Neural cell (in vitro differentiated cells): ENCODE data around the gene SLC41A3.

Source experiments
- EP300 ChIP-seq: fragments of 450-650 bp; conservative IDR thresholded peaks from 2 replicates; pipeline ENCODE4 v1.6.1; 2014; ENCODE audit warnings: antibody characterized with exemption, mild to moderate bottlenecking, moderate library complexity; ENCODE audit not compliant: poor library complexity, severe bottlenecking
- TF ChIP-seq, protein P1 (sequence below): fragments of 450-650 bp; IDR thresholded peaks from 2 replicates; pipeline ENCODE4 v1.5.1; 2014; ENCODE audit warnings: antibody characterized with exemption, mild to moderate bottlenecking, moderate library complexity; ENCODE audit not compliant: poor library complexity, severe bottlenecking

DNA sequence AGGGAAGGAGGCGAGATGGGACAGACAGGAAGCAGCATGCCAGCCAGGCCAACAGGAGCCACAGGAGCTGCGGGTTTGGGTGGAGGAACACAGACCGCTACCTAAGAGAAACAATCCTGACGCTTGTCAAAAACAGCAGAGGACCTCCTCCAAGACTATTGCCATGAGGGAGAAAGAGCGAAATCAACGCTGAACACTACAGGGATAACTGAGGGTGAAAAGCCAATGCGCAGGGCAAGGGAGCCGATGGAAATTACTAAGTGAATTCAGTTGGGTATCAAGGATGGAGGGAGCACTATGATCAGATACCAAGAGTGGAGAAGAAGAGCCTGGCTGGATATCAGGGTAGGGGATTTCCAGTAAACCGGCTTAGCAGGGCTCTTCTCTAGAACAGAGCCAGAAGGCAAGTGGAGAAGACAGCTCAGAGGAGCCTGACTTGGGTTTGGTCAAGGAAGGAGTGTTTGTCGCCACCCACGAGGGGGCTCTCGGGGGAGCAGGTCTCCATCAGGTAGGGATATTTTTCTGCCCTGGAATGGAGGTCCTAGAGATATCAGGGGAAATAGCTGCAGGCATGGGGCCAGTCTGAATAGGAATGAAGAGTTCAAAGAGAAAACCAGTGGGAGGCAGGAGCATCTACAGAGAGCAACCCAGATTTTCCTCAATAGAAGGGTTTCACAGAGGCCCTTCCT is 48.4 kb downstream of the SLC41A3 start:
- no peak for TF ChIP-seq EP300
- TF ChIP-seq, protein P1, sequence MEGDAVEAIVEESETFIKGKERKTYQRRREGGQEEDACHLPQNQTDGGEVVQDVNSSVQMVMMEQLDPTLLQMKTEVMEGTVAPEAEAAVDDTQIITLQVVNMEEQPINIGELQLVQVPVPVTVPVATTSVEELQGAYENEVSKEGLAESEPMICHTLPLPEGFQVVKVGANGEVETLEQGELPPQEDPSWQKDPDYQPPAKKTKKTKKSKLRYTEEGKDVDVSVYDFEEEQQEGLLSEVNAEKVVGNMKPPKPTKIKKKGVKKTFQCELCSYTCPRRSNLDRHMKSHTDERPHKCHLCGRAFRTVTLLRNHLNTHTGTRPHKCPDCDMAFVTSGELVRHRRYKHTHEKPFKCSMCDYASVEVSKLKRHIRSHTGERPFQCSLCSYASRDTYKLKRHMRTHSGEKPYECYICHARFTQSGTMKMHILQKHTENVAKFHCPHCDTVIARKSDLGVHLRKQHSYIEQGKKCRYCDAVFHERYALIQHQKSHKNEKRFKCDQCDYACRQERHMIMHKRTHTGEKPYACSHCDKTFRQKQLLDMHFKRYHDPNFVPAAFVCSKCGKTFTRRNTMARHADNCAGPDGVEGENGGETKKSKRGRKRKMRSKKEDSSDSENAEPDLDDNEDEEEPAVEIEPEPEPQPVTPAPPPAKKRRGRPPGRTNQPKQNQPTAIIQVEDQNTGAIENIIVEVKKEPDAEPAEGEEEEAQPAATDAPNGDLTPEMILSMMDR: no peak
